Measurements from ENCODE around the gene PECR.

- TF ChIP-seq CTCF (IDR thresholded peaks at IDR 0.05; ENCODE audit: low read depth, low read length, missing input control), result no peak
- peak; percentile 79 for TF ChIP-seq MAX (IDR thresholded peaks at IDR 0.05)
- peak in 1 of 2 donors; percentile 19 for TF ChIP-seq GABPA (IDR thresholded peaks at IDR 0.05 in 1 of 2, conservative IDR thresholded peaks at IDR 0.05 in 1 of 2)
- TF ChIP-seq RAD21 (IDR thresholded peaks at IDR 0.05), result peak; percentile 49 to 54
- peak; percentile 92 for TF ChIP-seq SP1 (IDR thresholded peaks at IDR 0.05)
Measured at GRCh38 chr2:216057688-216058193, 23.9 kb downstream of the PECR start.

Measured in liver (tissue), 3 donors.